HG03342 (cell line): ENCODE data around the gene ROBO3.

Source experiments
- ATAC-seq: cut with Tn5 transposase; IDR thresholded peaks from one replicate; pipeline ENCODE4 v1.9.1; 2021; ENCODE audit warnings: mild to moderate bottlenecking, moderate library complexity; ENCODE audit not compliant: unreplicated experiment

ROBO3 gene

GRCh38 chr11:124891373-124891861 lies 26.2 kb downstream of the ROBO3 start:
- no peak for ATAC-seq

GRCh38 chr11:124892146-124892545 lies 26.9 kb downstream of the ROBO3 start:
- ATAC-seq, result no peak

GRCh38 chr11:124892750-124893454 lies 27.7 kb downstream of the ROBO3 start:
- no peak for ATAC-seq

GRCh38 chr11:124893781-124894401 lies 28.7 kb downstream of the ROBO3 start:
- ATAC-seq, result no peak

GRCh38 chr11:124894606-124895430 lies 29.6 kb downstream of the ROBO3 start:
- ATAC-seq, result no peak

GRCh38 chr11:124895471-124895971 lies 30.3 kb downstream of the ROBO3 start:
- no peak for ATAC-seq

GRCh38 chr11:124896071-124896750 lies 31.0 kb downstream of the ROBO3 start:
- no peak for ATAC-seq

GRCh38 chr11:124896821-124897391 lies 31.7 kb downstream of the ROBO3 start:
- ATAC-seq, result no peak

- no peak for ATAC-seq
Measured at GRCh38 chr11:124897674-124898262, 32.5 kb downstream of the ROBO3 start, which contains the start of gene ROBO4. Gene ROBO4 (minus strand): TSS chr11:124897865. CDS start chr11:124897795, 70 bp downstream.

GRCh38 chr11:124898263-124898680 lies 33.0 kb downstream of the ROBO3 start:
- no peak for ATAC-seq

GRCh38 chr11:124898711-124899110 lies 33.5 kb downstream of the ROBO3 start:
- no peak for ATAC-seq

- no peak for ATAC-seq
Measured at GRCh38 chr11:124899383-124900145, 34.3 kb downstream of the ROBO3 start.

- ATAC-seq, result no peak
Measured at GRCh38 chr11:124900464-124900863, 35.2 kb downstream of the ROBO3 start.

GRCh38 chr11:124902616-124903015 lies 37.4 kb downstream of the ROBO3 start:
- ATAC-seq, result no peak

- no peak for ATAC-seq
Measured at GRCh38 chr11:124915541-124916369, 50.5 kb downstream of the ROBO3 start.

- ATAC-seq, result no peak
Measured at GRCh38 chr11:124916370-124916710, 51.1 kb downstream of the ROBO3 start.

GRCh38 chr11:124917115-124917637 lies 51.9 kb downstream of the ROBO3 start:
- no peak for ATAC-seq

- ATAC-seq, result no peak
Measured at GRCh38 chr11:124918950-124919349, 53.7 kb downstream of the ROBO3 start, which contains the start of gene HEPN1. Gene HEPN1 (plus strand): TSS chr11:124919250.
